ENCODE results near the gene ARHGAP35.

The ARHGAP35 gene

GRCh38 chr19:46904114-46905060 lies 43.6 kb downstream of the ARHGAP35 start:
- no peak for DNase-seq (ENCODE audit: low spot score)

DNA sequence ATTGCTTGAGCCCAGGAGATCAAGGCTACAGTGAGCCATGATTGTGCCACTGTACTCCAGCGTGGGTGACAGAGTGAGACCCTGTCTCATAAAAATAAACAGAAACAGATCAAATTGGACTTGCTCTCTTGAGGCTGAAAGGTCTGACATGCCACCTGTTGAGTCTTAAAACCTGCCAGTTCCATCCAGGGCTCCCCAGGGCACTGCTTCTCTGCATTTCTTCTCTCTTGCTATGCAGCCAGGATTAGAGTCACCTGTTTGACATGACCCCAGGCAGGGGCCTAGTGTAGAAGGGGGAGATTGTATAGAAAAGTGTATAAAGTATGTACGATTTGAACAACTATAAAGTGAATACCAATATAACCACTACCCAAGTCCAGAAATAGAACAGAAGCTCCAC lies 45.4 kb downstream of the ARHGAP35 start:
- DNase-seq (ENCODE audit: low spot score): no peak

- no peak for DNase-seq (ENCODE audit: low spot score)
Measured at GRCh38 chr19:46907880-46908279, 47.1 kb downstream of the ARHGAP35 start.

DNA sequence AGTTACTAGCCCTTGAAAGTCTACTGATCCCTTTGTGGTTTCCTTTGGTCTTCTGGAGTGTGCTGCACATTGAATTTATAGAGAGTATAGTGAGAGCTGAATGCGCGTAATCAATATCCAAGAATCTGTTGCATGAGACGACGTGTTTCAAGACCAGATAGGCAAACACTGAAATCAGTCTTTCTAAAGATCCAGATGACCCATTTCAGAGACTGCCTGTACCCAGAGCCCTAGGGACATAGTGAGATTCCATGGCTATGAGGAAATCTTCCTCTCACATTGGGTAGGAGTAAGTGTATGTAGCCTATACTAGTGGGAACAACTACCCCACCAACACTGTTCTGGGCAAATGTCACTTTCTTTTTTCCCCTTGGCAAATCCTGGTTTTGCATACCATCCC lies 48.6 kb downstream of the ARHGAP35 start:
- DNase-seq (ENCODE audit: low spot score): no peak

Measured in iPS-NIHi11 (cell line).